Endometrial microvascular endothelial cells (primary cell): Measurements from ENCODE around the gene SAMD11. TPM values are rescaled to one million over a fixed set of nuclear protein-coding genes. Genes with fewer than 3 reads are reported as not detected.
"Not testable (repeated sequence)": the region's sequence is repeated elsewhere in the genome, so short reads cannot be mapped to it uniquely, and the experiment has no call there.

Experiments
- in situ Hi-C: cut with HindIII; loops from 2 replicates; pipeline ENCODE4 v1.10.0; 2017; ENCODE audit warnings: low sequenced_read_pairs, low pct_unique_long_range_greater_than_20kb; ENCODE audit errors: inconsistent ontology term
- total RNA-seq: library from RNA; depleted of rRNA; stranded (reverse); fragments of >200 nt; gene quantifications from one replicate; pipeline ENCODE4 v1.2.3, GENCODE V29; 2015; ENCODE audit errors: inconsistent ontology term

The SAMD11 gene, protein sequence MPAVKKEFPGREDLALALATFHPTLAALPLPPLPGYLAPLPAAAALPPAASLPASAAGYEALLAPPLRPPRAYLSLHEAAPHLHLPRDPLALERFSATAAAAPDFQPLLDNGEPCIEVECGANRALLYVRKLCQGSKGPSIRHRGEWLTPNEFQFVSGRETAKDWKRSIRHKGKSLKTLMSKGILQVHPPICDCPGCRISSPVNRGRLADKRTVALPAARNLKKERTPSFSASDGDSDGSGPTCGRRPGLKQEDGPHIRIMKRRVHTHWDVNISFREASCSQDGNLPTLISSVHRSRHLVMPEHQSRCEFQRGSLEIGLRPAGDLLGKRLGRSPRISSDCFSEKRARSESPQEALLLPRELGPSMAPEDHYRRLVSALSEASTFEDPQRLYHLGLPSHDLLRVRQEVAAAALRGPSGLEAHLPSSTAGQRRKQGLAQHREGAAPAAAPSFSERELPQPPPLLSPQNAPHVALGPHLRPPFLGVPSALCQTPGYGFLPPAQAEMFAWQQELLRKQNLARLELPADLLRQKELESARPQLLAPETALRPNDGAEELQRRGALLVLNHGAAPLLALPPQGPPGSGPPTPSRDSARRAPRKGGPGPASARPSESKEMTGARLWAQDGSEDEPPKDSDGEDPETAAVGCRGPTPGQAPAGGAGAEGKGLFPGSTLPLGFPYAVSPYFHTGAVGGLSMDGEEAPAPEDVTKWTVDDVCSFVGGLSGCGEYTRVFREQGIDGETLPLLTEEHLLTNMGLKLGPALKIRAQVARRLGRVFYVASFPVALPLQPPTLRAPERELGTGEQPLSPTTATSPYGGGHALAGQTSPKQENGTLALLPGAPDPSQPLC
- 0.19 TPM for total RNA-seq

- in situ Hi-C loops: no loop called here
These were observed at the start of gene SAMD11 for GRCh38 chr1:923131-923990. TSS of gene SAMD11 (plus strand) at chr1:923923. CDS start at chr1:924432, 509 bp downstream.

DNA sequence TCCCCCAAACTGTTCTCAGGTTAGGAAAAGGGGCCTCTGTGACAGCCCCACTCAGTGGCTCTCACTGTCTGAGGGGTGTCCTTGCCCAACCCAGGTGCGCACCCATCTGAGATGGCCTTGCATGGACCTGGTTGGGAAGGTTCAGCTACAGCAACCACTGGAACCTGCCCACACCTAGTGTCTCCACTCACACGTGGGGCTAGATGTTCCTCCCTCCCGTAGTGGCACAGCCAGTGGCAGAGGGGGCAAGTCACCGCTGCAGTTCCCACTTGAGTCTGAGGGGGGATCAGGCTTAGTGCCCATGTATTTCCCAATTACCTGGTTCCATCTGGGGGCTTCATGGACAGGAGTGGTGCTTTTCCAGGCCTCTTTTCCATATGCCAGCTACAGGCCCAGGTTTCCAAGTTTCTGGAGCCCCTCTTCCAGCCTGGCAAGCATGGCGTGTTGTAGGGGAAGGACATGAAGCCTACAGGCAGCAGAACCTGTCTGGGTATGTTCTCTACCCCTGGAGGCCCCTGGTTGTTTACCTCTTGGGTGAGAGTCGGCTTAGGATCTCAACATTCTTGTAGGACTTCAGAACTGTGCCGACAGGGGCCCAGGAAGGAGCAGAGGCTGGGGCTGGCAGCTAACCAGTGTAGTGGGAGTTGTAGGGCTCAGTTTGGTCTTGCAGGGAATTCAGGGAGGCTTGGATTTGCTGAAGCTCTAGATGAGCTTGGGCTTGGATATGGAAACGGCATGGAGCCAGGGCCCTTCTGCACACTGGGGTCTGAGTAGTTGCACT lies 47.1 kb upstream of the SAMD11 start:
- in situ Hi-C loops: not testable (repeated sequence)

GRCh38 chr1:877209-877986 lies 46.3 kb upstream of the SAMD11 start:
- in situ Hi-C loops: not testable (repeated sequence)

- in situ Hi-C loops: not testable (repeated sequence)
These were observed 43.2 kb upstream of the SAMD11 start for GRCh38 chr1:880511-880910.

DNA sequence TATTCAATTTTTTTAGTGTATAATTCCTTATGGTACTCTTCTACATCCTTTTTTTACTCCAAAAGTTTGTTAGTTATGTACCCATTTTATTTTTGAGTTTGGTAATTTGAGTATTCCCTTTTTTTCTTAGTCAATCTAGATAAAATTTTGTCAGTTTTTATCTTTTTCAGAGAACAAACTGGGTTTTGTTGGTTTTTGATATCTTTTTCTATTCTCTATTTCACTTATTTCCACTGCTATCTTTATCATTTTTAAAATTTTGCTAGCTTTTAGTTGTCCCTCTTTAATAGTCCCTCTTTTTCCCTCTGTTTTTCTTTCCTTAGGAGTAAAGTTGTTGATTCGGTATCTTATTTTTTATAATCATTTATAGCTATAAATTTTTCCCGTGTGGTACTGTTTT lies 42.8 kb upstream of the SAMD11 start:
- in situ Hi-C loops: not testable (repeated sequence)

DNA sequence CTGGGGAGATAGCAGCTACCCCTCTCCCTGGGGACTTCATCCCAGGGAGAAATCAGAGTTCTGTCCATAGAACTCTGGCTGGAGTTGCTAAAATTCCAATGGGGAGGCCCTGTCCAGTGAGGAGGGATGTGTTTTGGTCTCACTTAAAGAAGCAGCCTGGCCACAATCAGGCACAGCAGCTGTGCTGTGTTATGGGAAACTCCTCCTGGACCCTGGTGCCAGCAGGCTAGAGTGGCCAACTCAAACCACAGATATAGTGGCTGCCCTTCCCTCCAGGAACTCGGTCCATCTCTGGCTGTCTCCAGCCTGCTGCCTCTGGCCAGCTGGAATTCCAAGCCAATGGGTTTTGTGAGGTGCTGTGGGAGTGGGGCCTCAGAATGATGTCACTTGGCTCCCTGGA lies 37.4 kb upstream of the SAMD11 start:
- in situ Hi-C loops: no loop called here

DNA sequence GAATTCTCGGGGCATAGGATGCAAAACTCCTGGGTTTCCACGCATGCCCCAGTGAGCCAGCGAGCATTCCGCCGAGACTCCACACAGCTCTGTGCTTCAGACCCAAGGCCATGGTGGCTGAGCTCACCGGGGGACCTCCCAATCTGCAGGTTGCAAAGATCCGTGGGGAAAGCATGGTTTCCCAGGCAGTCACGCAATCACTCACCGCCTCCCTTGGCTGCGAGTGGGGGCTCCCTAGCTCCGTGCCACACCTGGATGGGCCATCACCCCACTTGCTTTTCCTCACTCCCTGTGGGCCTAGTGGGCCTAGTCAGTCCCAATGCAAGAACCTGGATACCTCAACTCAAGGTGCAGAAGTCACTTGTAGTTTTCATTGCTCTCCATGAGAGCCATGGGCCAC lies 37.0 kb upstream of the SAMD11 start:
- in situ Hi-C loops: no loop called here

DNA sequence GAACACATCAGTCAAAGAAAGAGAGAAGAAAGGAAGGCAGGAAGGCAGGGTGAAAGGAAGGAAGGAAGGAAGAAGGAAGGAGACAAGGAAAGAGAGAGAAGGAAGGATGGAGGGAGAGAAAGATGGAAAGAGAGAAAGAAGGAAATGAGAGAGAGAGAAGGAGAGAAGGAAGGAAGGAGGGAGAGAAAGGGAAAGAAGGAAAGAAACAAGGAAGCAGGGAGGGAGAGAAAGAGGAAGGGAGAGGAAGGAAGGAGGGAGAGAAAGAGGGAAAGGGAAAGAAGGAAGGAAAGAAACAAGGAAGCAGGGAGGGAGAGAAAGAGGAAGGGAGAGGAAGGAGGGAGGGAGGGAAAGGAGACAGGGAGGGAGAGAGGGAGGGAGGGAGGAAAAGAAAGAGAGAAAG lies 35.4 kb upstream of the SAMD11 start:
- in situ Hi-C loops: no loop called here

DNA sequence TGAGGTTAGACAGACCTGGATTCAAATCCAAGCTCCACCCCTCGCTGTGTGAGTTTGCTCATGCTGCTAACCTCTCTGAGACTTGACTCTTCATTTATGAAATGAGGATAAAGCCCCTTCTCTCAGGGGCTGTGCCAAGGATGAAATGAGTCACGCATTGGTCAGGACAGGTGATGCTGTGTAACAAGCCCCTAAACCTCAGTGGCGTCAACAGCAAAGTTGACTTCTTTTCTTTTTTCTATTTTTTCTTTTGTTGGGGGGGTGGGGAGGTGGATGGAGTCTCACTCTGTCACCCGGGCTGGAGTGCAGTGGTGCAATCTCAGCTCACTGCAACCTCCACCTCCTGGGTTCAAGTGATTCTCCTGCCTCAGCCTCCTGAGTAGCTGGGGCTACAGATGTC lies 33.9 kb upstream of the SAMD11 start:
- in situ Hi-C loops: not testable (repeated sequence)

- in situ Hi-C loops: not testable (repeated sequence)
These were observed 33.5 kb upstream of the SAMD11 start for GRCh38 chr1:890234-890633.

DNA sequence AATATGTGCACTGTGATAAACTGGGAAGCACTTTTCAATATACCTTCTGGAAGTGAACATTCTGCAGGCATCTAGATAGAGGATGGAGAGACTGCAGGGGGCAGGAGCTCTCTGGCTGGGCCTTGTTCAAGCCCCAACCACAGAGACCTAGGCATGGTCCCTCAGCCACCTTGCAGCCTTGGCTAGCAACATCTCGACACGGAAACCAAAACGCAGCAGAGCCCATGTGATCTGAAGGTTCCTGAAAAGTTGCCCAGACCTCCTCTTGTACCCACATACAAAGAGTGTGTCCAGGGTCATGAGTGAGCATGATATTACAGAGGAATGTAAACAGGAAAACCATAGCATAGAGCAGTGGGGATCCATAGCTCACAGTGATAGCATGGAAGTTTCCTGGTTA lies 33.1 kb upstream of the SAMD11 start:
- in situ Hi-C loops: no loop called here

DNA sequence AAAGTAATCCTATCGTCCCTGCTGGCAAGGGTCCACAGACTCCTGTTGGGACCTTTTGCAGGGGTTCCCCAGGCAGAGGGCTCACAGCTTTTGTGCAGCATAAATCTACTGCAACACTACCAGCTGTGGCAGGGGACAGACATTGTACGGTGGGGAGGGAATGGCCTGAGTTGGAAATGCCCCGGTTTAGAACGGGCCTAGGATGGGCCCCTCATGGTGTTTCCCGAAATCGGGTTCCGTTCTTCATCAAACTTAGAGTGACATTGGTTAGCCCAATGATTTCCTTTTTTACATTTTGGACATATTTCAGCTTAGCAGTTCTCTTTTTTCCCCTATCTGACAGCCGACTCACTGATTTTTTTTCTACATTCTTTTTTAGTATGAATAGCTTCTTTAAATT lies 26.5 kb upstream of the SAMD11 start:
- in situ Hi-C loops: no loop called here

- in situ Hi-C loops: not testable (repeated sequence)
These were observed 25.8 kb upstream of the SAMD11 start for GRCh38 chr1:897951-898350.

GRCh38 chr1:899636-900317 lies 23.9 kb upstream of the SAMD11 start:
- in situ Hi-C loops: no loop called here

- in situ Hi-C loops: no loop called here
These were observed 22.4 kb upstream of the SAMD11 start for GRCh38 chr1:901108-901859.

DNA sequence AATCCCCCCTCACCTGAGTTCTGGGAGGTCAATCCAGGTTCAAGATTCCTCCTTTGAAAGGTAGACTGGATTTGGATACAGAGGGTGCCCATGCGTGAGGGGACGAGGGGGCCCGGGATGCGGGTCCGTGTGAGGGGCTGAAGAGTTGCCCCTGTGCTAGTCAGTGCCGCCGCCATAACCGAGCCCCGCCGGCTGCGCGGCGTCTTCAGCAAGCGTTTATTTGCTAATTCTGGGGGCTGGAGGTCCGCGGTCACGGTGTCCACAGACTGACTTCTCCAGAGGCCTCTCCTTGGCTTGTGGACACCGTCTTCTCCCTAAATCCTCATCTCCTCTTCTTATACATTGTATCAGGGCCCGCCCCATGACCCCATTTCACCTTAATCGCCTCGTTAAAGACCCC lies 20.9 kb upstream of the SAMD11 start:
- in situ Hi-C loops: no loop called here

GRCh38 chr1:903305-903704 lies 20.4 kb upstream of the SAMD11 start:
- in situ Hi-C loops: no loop called here
